Adrenal gland (tissue), 5 donors: Measurements from ENCODE around the gene KCNA10.

ENCODE experiments used
- POLR2A ChIP-seq, 2 donors: fragments of 450-650 bp; IDR thresholded peaks; one replicate each; pipeline ENCODE4 v1.6.1; 2017; ENCODE audit warnings: antibody characterized with exemption in 2 of 2, mild to moderate bottlenecking in 2 of 2, moderate library complexity in 1 of 2
- TF ChIP-seq, protein P1 (sequence below), 6 experiments: fragments of 450-650 bp in 4 of 6; fragments of 200-600 bp in 2 of 6; sonication (generic) in 1 of 6; IDR thresholded peaks; 1 replicate in 5 of 6; 2 replicates in 1 of 6; pipeline versions ENCODE4 v1.5.1 to v1.8.0; 2016 to 2021; ENCODE audit warnings: antibody characterized with exemption in 6 of 6, mild to moderate bottlenecking in 2 of 6, moderate library complexity in 1 of 6
- donor health status: DM: no; HTN: no; CAD: no.

DNA sequence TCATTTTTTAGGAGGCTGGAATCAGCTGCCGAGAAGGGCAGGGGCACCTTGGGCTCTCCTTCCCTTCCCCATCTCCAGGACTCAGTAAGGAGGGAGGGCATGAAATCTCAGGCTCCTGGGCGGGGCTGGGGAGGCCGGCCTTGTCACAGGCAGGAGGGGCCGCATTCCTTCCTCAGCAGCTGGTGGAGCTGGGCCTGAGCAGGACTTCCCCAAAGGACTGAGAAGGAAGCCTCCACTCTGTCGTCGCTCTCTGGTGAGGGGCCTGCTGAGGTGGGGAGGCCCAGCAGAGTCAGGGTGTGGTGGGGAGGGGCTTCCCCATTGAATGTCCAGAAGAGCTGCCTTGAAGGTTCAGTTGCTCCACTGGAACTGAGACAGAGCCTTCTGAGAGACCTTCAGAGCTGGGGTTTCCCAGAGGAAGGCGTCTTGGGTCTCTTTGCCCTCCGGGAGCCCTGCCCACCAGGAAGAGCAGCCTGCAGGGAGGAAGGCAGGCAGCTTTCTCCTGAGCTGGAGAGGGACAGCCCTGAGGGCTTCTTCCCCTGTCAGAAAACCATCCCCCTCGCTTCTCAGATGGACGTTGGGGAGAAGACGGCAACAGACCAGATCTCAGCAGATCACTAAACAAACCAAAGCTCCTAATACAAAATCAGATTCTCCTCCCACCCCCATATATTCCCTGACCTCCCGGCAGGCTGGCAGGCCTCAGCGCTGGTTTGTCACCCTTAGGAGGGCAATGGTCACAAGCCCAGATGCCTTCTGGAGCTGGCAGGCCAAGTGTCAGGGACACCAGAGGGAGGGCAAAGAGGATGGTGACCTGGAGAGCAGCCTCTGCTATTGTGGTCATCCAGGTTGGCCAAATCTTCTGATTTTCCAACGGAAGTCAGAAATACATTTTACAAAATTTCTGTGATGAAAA lies 10.7 kb downstream of the KCNA10 start:
- TF ChIP-seq, protein P1, sequence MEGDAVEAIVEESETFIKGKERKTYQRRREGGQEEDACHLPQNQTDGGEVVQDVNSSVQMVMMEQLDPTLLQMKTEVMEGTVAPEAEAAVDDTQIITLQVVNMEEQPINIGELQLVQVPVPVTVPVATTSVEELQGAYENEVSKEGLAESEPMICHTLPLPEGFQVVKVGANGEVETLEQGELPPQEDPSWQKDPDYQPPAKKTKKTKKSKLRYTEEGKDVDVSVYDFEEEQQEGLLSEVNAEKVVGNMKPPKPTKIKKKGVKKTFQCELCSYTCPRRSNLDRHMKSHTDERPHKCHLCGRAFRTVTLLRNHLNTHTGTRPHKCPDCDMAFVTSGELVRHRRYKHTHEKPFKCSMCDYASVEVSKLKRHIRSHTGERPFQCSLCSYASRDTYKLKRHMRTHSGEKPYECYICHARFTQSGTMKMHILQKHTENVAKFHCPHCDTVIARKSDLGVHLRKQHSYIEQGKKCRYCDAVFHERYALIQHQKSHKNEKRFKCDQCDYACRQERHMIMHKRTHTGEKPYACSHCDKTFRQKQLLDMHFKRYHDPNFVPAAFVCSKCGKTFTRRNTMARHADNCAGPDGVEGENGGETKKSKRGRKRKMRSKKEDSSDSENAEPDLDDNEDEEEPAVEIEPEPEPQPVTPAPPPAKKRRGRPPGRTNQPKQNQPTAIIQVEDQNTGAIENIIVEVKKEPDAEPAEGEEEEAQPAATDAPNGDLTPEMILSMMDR (IDR thresholded peaks at IDR 0.05): no peak
- TF ChIP-seq POLR2A (IDR thresholded peaks at IDR 0.05): no peak
